ENCODE data around the gene SRP9.
"Not testable (repeated sequence)": the region's sequence is repeated elsewhere in the genome, so short reads cannot be mapped to it uniquely, and the experiment has no call there.

The SRP9 gene

DNA sequence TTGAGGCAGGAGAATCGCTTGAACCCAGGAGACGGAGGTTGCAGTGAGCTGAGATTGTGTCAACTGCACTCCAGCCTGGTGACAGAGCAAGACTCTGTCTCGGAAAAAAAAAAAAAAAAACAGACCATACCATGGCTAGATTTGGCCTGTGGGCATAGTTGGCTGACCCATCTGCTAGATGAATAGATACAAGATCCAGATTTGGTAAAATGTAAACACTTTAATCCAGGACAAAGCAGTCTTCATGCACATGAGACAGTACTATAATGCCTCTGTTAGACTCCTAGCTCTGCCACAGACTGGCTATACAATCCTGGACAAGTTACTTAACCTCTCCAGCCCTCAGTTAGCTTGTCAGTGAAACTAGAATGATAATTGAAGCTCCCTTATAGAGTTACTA lies 27.9 kb upstream of the SRP9 start:
- Mint-ChIP-seq H3K9me3 (no peaks in the 10 kb centered on the region), H3K36me3 (ENCODE audit: low read depth) (no peaks in the 10 kb centered on the region), H3K27me3 (no peaks in the 10 kb centered on the region), H3K27ac (no peak overlapping the region), H3K4me1 (ENCODE audit: low read depth) (no peaks in the 10 kb centered on the region), H3K4me3 (no peak overlapping the region)

GRCh38 chr1:225750420-225750819 lies 27.2 kb upstream of the SRP9 start:
- peaks cover 5% of the 10 kb centered on the region for H3K4me1 Mint-ChIP-seq (ENCODE audit: low read depth)
- H3K4me3 Mint-ChIP-seq, result no peak overlapping the region
- H3K36me3 Mint-ChIP-seq (ENCODE audit: low read depth), result no peaks in the 10 kb centered on the region
- no peaks in the 10 kb centered on the region for H3K9me3 Mint-ChIP-seq
- H3K27me3 Mint-ChIP-seq, result no peaks in the 10 kb centered on the region
- no peak overlapping the region for H3K27ac Mint-ChIP-seq

- Mint-ChIP-seq H3K27me3 (no peaks in the 10 kb centered on the region), H3K36me3 (ENCODE audit: low read depth) (no peaks in the 10 kb centered on the region), H3K4me1 (ENCODE audit: low read depth) (peaks cover 9% of the 10 kb centered on the region), H3K4me3 (no peak overlapping the region), H3K27ac (no peak overlapping the region), H3K9me3 (no peaks in the 10 kb centered on the region)
These were observed 26.5 kb upstream of the SRP9 start for GRCh38 chr1:225750875-225751824.

DNA sequence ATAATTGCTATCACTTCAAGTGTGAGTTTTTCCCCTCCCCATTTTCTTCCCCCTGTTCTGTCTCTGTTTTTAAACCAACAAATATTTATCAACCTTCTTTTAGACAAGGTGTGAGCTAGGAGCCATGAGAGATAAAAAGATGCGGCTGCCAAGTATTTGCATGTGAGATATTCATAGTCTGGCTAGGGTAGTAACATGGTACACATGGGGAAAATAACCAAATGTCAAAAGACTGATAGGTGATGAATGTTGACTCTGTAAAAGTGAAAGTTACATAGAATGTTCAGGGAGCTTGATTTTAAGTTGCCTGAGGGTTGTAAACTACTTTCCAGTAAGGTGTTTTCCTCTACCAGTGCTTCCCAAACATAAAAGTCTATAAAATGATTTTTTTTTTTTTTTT lies 25.4 kb upstream of the SRP9 start:
- Mint-ChIP-seq H3K4me1 (ENCODE audit: low read depth) (peaks cover 9% of the 10 kb centered on the region), H3K27ac (no peak overlapping the region), H3K36me3 (ENCODE audit: low read depth) (no peaks in the 10 kb centered on the region), H3K9me3 (no peaks in the 10 kb centered on the region), H3K4me3 (no peak overlapping the region), H3K27me3 (no peaks in the 10 kb centered on the region)

DNA sequence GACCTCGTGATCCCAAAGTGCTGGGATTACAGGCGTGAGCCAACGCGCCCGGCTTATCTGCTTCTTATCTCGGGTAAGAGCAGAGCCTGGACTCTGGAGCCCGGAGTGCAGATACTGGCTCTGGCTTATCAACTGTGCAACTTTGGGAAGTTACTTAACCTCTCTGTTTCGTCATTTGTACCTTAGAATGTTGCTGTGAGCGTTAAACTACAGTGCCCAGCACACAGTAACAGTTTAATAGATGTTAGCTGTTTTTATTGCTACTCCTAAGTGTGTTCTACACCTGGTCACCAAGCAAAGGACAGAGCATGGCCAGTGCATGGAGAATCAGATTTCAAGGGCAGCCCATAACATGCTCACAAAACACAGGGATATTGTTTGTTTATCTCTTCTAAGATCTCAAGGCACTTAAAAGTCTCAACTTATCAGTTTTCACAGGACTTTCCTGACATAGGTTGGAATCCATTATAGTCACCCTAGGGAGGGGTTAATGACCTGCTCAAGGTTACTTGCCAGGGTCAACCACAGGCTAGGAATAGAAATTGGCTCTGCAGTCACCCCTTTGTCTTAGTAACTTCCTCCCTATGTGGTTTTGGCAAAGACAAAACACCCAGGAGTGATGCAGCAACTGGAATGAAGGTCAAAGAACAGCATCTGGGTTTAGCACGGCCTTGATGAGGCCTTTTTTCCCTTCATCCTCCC lies 22.5 kb upstream of the SRP9 start:
- H3K4me1 Mint-ChIP-seq (ENCODE audit: low read depth), result peaks cover 9% of the 10 kb centered on the region
- no peak overlapping the region for H3K27ac Mint-ChIP-seq
- H3K9me3 Mint-ChIP-seq, result no peaks in the 10 kb centered on the region
- no peaks in the 10 kb centered on the region for H3K36me3 Mint-ChIP-seq (ENCODE audit: low read depth)
- H3K27me3 Mint-ChIP-seq, result no peaks in the 10 kb centered on the region
- H3K4me3 Mint-ChIP-seq, result no peak overlapping the region

DNA sequence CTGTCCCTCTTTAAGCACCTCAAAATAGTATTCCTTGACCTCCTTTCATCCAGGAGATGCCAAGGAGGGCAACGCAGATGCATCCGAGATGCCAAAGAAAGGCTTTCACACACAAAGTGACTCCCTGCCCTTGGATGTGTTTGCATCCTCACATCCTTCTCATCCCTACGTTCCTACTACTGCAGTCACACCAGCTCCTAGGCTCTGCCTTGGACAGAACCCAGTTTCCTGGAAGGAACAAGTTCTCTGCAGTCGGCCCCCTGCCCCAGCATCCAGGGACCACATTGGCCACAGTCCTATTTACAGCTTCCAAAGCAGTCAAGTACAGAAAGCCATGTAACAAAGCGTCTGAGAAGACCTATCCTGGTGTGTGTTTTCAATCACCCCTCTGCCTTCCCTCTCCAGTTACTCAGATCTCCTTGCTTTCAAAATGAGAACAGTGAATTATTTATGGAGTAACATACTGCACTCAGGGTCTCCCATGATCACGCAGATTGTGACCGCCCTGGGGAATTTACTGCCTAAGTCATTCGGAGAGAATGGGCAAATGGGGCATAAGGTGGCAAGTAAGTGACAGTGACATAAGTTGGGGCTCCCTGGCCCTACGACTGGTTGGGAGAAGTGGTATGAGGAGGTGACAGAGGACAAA lies 21.8 kb upstream of the SRP9 start:
- Mint-ChIP-seq H3K4me3 (no peak overlapping the region), H3K4me1 (ENCODE audit: low read depth) (peaks cover 9% of the 10 kb centered on the region), H3K9me3 (no peaks in the 10 kb centered on the region), H3K27ac (no peak overlapping the region), H3K36me3 (ENCODE audit: low read depth) (no peaks in the 10 kb centered on the region), H3K27me3 (no peaks in the 10 kb centered on the region)

GRCh38 chr1:225757927-225758656 lies 19.5 kb upstream of the SRP9 start:
- Mint-ChIP-seq H3K27ac (no peak overlapping the region), H3K36me3 (ENCODE audit: low read depth) (no peaks in the 10 kb centered on the region), H3K27me3 (no peaks in the 10 kb centered on the region), H3K4me1 (ENCODE audit: low read depth) (peaks cover 9% of the 10 kb centered on the region), H3K9me3 (no peaks in the 10 kb centered on the region), H3K4me3 (no peak overlapping the region)

DNA sequence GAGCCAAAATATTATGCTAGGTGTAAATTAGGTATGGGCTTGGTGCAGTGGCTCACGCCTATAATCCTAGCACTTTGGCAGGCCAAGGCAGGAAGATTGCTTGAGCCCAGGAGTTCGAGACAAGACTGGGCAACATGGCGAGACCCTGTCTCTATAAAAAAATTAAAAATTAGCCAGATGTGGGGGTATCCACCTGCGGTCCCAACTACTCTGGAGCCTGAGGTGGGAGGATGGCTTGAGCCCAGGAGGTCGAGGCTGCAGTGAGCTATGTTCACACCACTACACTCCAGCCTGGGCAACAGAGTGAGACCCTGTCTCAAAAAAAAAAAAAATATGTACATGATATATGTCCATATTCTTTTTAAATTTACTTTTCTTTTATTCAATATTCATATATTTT lies 17.7 kb upstream of the SRP9 start:
- not testable (repeated sequence) for H3K4me3 Mint-ChIP-seq; H3K36me3 Mint-ChIP-seq (ENCODE audit: low read depth); H3K9me3 Mint-ChIP-seq; H3K27me3 Mint-ChIP-seq; H3K27ac Mint-ChIP-seq; H3K4me1 Mint-ChIP-seq (ENCODE audit: low read depth)

- Mint-ChIP-seq H3K4me3 (no peak overlapping the region), H3K9me3 (no peaks in the 10 kb centered on the region), H3K4me1 (ENCODE audit: low read depth) (peaks cover 3% of the 10 kb centered on the region), H3K27me3 (no peaks in the 10 kb centered on the region), H3K36me3 (ENCODE audit: low read depth) (no peaks in the 10 kb centered on the region), H3K27ac (no peak overlapping the region)
These were observed 17.1 kb upstream of the SRP9 start for GRCh38 chr1:225760531-225760930.

- H3K27me3 Mint-ChIP-seq; H3K4me3 Mint-ChIP-seq; H3K36me3 Mint-ChIP-seq (ENCODE audit: low read depth); H3K9me3 Mint-ChIP-seq; H3K4me1 Mint-ChIP-seq (ENCODE audit: low read depth); H3K27ac Mint-ChIP-seq: not testable (repeated sequence)
These were observed 16.2 kb upstream of the SRP9 start for GRCh38 chr1:225761395-225761794.

- H3K9me3 Mint-ChIP-seq, result no peaks in the 10 kb centered on the region
- H3K27me3 Mint-ChIP-seq, result no peaks in the 10 kb centered on the region
- no peak overlapping the region for H3K27ac Mint-ChIP-seq
- H3K36me3 Mint-ChIP-seq (ENCODE audit: low read depth), result no peaks in the 10 kb centered on the region
- no peaks in the 10 kb centered on the region for H3K4me1 Mint-ChIP-seq (ENCODE audit: low read depth)
- H3K4me3 Mint-ChIP-seq, result no peak overlapping the region
These were observed 15.6 kb upstream of the SRP9 start for GRCh38 chr1:225762002-225762441.

- H3K9me3 Mint-ChIP-seq, result no peaks in the 10 kb centered on the region
- H3K27me3 Mint-ChIP-seq, result no peaks in the 10 kb centered on the region
- no peaks in the 10 kb centered on the region for H3K4me1 Mint-ChIP-seq (ENCODE audit: low read depth)
- H3K27ac Mint-ChIP-seq, result no peak overlapping the region
- no peak overlapping the region for H3K4me3 Mint-ChIP-seq
- H3K36me3 Mint-ChIP-seq (ENCODE audit: low read depth), result no peaks in the 10 kb centered on the region
These were observed 15.2 kb upstream of the SRP9 start for GRCh38 chr1:225762444-225762843.

- Mint-ChIP-seq H3K27ac (no peak overlapping the region), H3K4me3 (no peak overlapping the region), H3K36me3 (ENCODE audit: low read depth) (no peaks in the 10 kb centered on the region), H3K4me1 (ENCODE audit: low read depth) (no peaks in the 10 kb centered on the region), H3K9me3 (no peaks in the 10 kb centered on the region), H3K27me3 (no peaks in the 10 kb centered on the region)
These were observed 13.7 kb upstream of the SRP9 start for GRCh38 chr1:225763716-225764548.

Measured in stimulated activated naive CD8-positive, alpha-beta T cell treated with anti-CD3 and anti-CD28 coated beads, Interleukin-15, Interleukin-2, amounts not matched to agents 100 ng/mL and 50 ng/mL, for 24 hours (primary cell).